SU-DHL-6 (cell line): ENCODE data around the gene ST3GAL3.

Experiments used
- H2AFZ ChIP-seq: fragments of 200-600 bp; sonication (generic); 2 replicates; pipeline ENCODE4 v1.6.1; 2014; ENCODE audit warnings: low read depth, mild to moderate bottlenecking, moderate library complexity, mixed read lengths, antibody characterized with exemption, low read length; ENCODE audit not compliant: severe bottlenecking
- H3F3A ChIP-seq: fragments of 200-600 bp; shearing (Covaris generic); 2 replicates; pipeline ENCODE4 v1.6.0; 2016; ENCODE audit warnings: antibody characterized with exemption, mild to moderate bottlenecking; ENCODE audit not compliant: insufficient read depth
- H3K27ac ChIP-seq: fragments of 200-600 bp; sonication (generic); 2 replicates; pipeline ENCODE4 v1.5.1; 2016; ENCODE audit warnings: low read depth, mild to moderate bottlenecking, low read length, moderate library complexity, mixed read lengths
- H3K27me3 ChIP-seq: fragments of 200-600 bp; sonication (generic), shearing (Covaris generic); 2 replicates; pipeline ENCODE4 v1.6.0; 2014; ENCODE audit warnings: mild to moderate bottlenecking, low read length
- H3K36me3 ChIP-seq: fragments of 200-600 bp; sonication (generic); 2 replicates; pipeline ENCODE4 v1.6.1; 2014; ENCODE audit warnings: mild to moderate bottlenecking, low read length, mixed read lengths
- H3K4me2 ChIP-seq: fragments of 300-600, 200-600 bp; shearing (Covaris generic), sonication (generic); 2 replicates; pipeline ENCODE4 v1.6.0; 2014; ENCODE audit warnings: low read length, low read depth, mild to moderate bottlenecking; ENCODE audit not compliant: poor library complexity, severe bottlenecking
- H3K4me3 ChIP-seq: fragments of 200-600 bp; sonication (generic); 2 replicates; pipeline ENCODE4 v1.5.1; 2014; ENCODE audit warnings: antibody characterized with exemption, low read length, mild to moderate bottlenecking, mixed read lengths; ENCODE audit not compliant: insufficient read depth, poor library complexity, severe bottlenecking
- H3K79me2 ChIP-seq: fragments of 200-600 bp; sonication (generic); 2 replicates; pipeline ENCODE4 v1.6.1; 2014; ENCODE audit warnings: mild to moderate bottlenecking, low read length, moderate library complexity; ENCODE audit not compliant: insufficient read depth
- H3K9ac ChIP-seq: fragments of 200-600 bp; sonication (generic); 2 replicates; pipeline ENCODE4 v1.7.0; 2014; ENCODE audit warnings: mild to moderate bottlenecking, low read length
- H3K9me2 ChIP-seq: fragments of 200-600 bp; sonication (generic); replicated peaks from 2 replicates; pipeline ENCODE4 v1.6.1; 2014; ENCODE audit warnings: low read length; ENCODE audit not compliant: insufficient read depth
- H3K9me3 ChIP-seq: fragments of 200-600 bp; sonication (generic); 2 replicates; pipeline ENCODE4 v1.6.1; 2014; ENCODE audit warnings: low read length, mixed read lengths; ENCODE audit not compliant: insufficient read depth
- H4K20me1 ChIP-seq: fragments of 200-600 bp; sonication (generic); 2 replicates; pipeline ENCODE4 v1.6.1; 2014; ENCODE audit warnings: low read depth, mild to moderate bottlenecking, antibody characterized with exemption, low read length, moderate library complexity, mixed read lengths
- CTCF ChIP-seq: fragments of 200-600 bp; sonication (generic); IDR thresholded peaks from one replicate; pipeline ENCODE4 v1.5.1; 2017; ENCODE audit warnings: antibody characterized with exemption, mild to moderate bottlenecking, low read length, moderate library complexity; ENCODE audit not compliant: insufficient read depth, poor library complexity, severe bottlenecking
- EZH2phosphoT487 ChIP-seq: fragments of 200-600 bp; sonication (generic), shearing (Covaris generic); conservative IDR thresholded peaks from 2 replicates; pipeline ENCODE4 v1.6.1; 2018; ENCODE audit warnings: mild to moderate bottlenecking, antibody characterized with exemption, low read length, moderate library complexity, mixed read lengths

ST3GAL3 gene

GRCh38 chr1:43707190-43708001, at the start of gene ST3GAL3:
Gene ST3GAL3, plus strand, starts transcription at chr1:43707536. Its CDS starts 28,727 bp downstream, at chr1:43736263.
- peak within 1 kb of the TSS; percentile 73 for H3K27ac ChIP-seq
- H3K9me2 ChIP-seq = no peaks in the 10 kb centered on the region
- no peaks in the 10 kb centered on the region for H3K27me3 ChIP-seq
- peak within 1 kb of the TSS; percentile 91 for H3K4me3 ChIP-seq
- no peaks in the 10 kb centered on the region for H4K20me1 ChIP-seq
- no peak for TF ChIP-seq EZH2phosphoT487
- H2AFZ ChIP-seq = peak within 1 kb of the TSS; percentile 45
- H3K9ac ChIP-seq = peak within 1 kb of the TSS; percentile 92
- peak within 1 kb of the TSS; percentile 88 for H3K4me2 ChIP-seq
- peaks cover 41% of the 10 kb centered on the region for H3K79me2 ChIP-seq
- H3K36me3 ChIP-seq = no peaks in the 10 kb centered on the region
- H3F3A ChIP-seq = peaks cover 11% of the 10 kb centered on the region
- no peaks in the 10 kb centered on the region for H3K9me3 ChIP-seq

DNA sequence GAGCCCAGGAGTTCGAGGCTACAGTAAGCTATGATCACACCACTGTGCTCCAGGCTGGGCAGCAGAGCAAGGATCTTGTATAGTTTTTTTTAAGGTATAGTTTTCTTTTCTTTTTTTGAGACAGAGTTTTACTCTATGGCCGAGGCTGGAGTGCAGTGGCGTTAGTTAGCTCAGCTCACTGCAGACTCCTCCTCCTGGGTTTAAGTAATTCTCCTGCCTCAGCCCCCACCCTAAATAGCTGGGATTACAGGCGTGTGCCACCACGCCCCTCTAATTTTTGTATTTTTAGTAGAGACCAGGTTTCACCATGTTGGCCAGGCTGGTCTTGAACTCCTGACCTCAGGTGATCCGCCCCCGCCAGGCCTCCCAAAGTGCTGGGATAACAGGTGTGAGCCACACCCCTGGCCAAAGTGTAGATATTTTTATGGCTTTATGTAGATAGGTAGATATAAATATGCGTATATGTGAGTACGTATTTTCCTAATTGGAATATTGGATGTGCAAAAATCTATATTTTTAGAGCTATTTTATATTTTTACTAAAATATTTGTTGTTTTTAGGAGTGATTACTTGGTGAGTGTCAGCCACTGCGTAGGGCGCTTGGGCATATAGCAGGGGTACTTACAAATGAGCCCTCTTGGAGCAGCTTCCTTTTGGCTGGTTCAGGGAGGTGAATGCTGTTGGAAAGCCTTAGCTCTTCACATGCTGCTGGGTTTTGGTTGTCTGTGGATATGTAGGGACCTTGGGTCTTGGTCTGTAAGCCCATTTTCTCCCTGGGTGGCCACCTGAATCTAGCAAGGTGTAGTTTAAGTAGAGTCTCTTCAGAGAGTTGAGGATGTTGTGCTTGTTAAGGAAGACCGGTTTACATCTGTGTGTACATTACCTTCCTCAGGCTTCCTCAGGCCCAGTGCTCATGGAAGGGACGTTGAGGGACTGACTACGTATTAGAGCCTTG, 47.8 kb upstream of the ST3GAL3 start:
- Histone ChIP-seq H3K4me2 (no peak overlapping the region), H3K9me3 (no peaks in the 10 kb centered on the region), H3K4me3 (no peak overlapping the region), H3F3A (no peaks in the 10 kb centered on the region), H3K79me2 (no peaks in the 10 kb centered on the region), H4K20me1 (no peaks in the 10 kb centered on the region), H3K9ac (no peak overlapping the region), H3K27ac (no peak overlapping the region), H3K27me3 (no peaks in the 10 kb centered on the region), H3K36me3 (peaks cover 27% of the 10 kb centered on the region), H2AFZ (no peak overlapping the region), H3K9me2 (no peaks in the 10 kb centered on the region)
- TF ChIP-seq EZH2phosphoT487 (no peak), CTCF (no peak)

GRCh38 chr1:43660355-43660754, 47.0 kb upstream of the ST3GAL3 start:
- no peaks in the 10 kb centered on the region for H3K79me2 ChIP-seq
- no peak overlapping the region for H3K4me3 ChIP-seq
- no peaks in the 10 kb centered on the region for H3K27me3 ChIP-seq
- peaks cover 22% of the 10 kb centered on the region for H3K36me3 ChIP-seq
- H2AFZ ChIP-seq = no peak overlapping the region
- no peak overlapping the region for H3K4me2 ChIP-seq
- H3K9me2 ChIP-seq = no peaks in the 10 kb centered on the region
- H3K9ac ChIP-seq = no peak overlapping the region
- H3K9me3 ChIP-seq = no peaks in the 10 kb centered on the region
- no peaks in the 10 kb centered on the region for H3F3A ChIP-seq
- TF ChIP-seq CTCF (no peak), EZH2phosphoT487 (no peak)
- no peak overlapping the region for H3K27ac ChIP-seq
- no peaks in the 10 kb centered on the region for H4K20me1 ChIP-seq
